ENCODE results near the gene HEXD. TPM values are rescaled to one million over a fixed set of nuclear protein-coding genes. Genes with fewer than 3 reads are reported as not detected.

The HEXD gene
- total and polyA plus RNA-seq, 10 of the 15 experiments (the other 5 are each of a cell fraction or from before 2014, with no cell fraction given): 1.6 to 24.2 (median 7.0) TPM

GRCh38 chr17:82410014-82410716 lies 8.0 kb upstream of the HEXD start (continued):
- no peak for TF ChIP-seq USF1 (IDR thresholded peaks at IDR 0.05; ENCODE audit: borderline replicate concordance, extremely low read length, insufficient read depth, low read depth, low read length)
- no peak for TF ChIP-seq MAX (IDR thresholded peaks at IDR 0.05; ENCODE audit: low read depth, low read length)
- TF ChIP-seq CREM (IDR thresholded peaks at IDR 0.05; ENCODE audit: low read depth): no peak

- 92% methylated on average over 24 of the region's 24 CpGs for WGBS (ENCODE audit: insufficient coverage, insufficient replicate concordance, low lambda C conversion rate, missing lambda C conversion rate)
- TF ChIP-seq ELK1 (IDR thresholded peaks at IDR 0.05; ENCODE audit: low read depth, low read length) (no peak), BACH1 (IDR thresholded peaks at IDR 0.05; ENCODE audit: borderline replicate concordance) (no peak), PAX8 (IDR thresholded peaks at IDR 0.05) (no peak), ZBTB40 (IDR thresholded peaks at IDR 0.05; ENCODE audit: borderline replicate concordance) (no peak), SIN3A (IDR thresholded peaks at IDR 0.05; ENCODE audit: low read depth, low read length) (no peak), IKZF1 (conservative IDR thresholded peaks at IDR 0.05) (no peak), E2F8 (IDR thresholded peaks at IDR 0.05; ENCODE audit: low read depth, partially characterized antibody) (no peak), IRF4 (IDR thresholded peaks at IDR 0.05; ENCODE audit: low read depth, low read length) (no peak)
These were observed 6.6 kb upstream of the HEXD start for GRCh38 chr17:82411396-82412053.

More at GRCh38 chr17:82411396-82412053, 6.6 kb upstream of the HEXD start:
- RAD21 ChIA-PET (ENCODE audit: unreplicated experiment): no interaction called here
- Histone ChIP-seq H3K27me3 (replicated peaks in 1 of 2; ENCODE audit: control insufficient read depth in 2 of 2, insufficient read depth in 2 of 2, low read length in 1 of 2) (no peaks in the 10 kb centered on the region), H3K4me1 (ENCODE audit: control insufficient read depth, insufficient read depth, low read length) (no peaks in the 10 kb centered on the region), H3K27ac (ENCODE audit: control insufficient read depth, insufficient read depth) (no peak overlapping the region), H3K36me3 (ENCODE audit: control insufficient read depth in 2 of 2, insufficient read depth in 2 of 2, low read length in 1 of 2) (no peaks in the 10 kb centered on the region; a peak in 1 of 4 replicates), H3K4me3 (no peak overlapping the region), H3K79me2 (ENCODE audit: control insufficient read depth, insufficient read depth, low read length) (no peaks in the 10 kb centered on the region), H3K9ac (ENCODE audit: control insufficient read depth, insufficient read depth, low read length) (no peak overlapping the region), H4K20me1 (ENCODE audit: control insufficient read depth, insufficient read depth) (peaks cover 5% of the 10 kb centered on the region), H3K9me3 (replicated peaks; ENCODE audit: control insufficient read depth, insufficient read depth, low read length) (no peaks in the 10 kb centered on the region), H3K4me2 (ENCODE audit: control insufficient read depth, insufficient read depth) (no peak overlapping the region), H2AFZ (ENCODE audit: control insufficient read depth, low read depth, low read length) (no peak overlapping the region)
- BruUV-seq (replicated peaks): no TSS peak
- SMC1A ChIA-PET (ENCODE audit: uncharacterized antibody, unreplicated experiment): interaction anchor here (0.7 to 1.0 kb wide), 2 partner anchors 54 to 61 kb away, joined by 3 read pairs; no protein-coding TSS in a partner anchor
- FAIRE-seq (no peak), DNase-seq (ENCODE audit: low read depth, low spot score) (no peak), ATAC-seq (no peak)
- POLR2A ChIA-PET: no interaction called here
- intact Hi-C loops (cut with micrococcal nuclease; ENCODE audit: unreplicated experiment): loop anchor here (5.0 kb wide), 1 partner anchor 179 kb away; no protein-coding TSS in a partner anchor
- in situ Hi-C loops (cut with MboI): no loop called here
- CTCF ChIA-PET: interaction anchor here (1.5 to 4.1 kb wide), 3 partner anchors 10 to 61 kb away, joined by 3 to 22 read pairs (median 15); no protein-coding TSS in a partner anchor

All from GM12878 (cell line).